ENCODE results near the gene SHISA7.

The SHISA7 gene

DNA sequence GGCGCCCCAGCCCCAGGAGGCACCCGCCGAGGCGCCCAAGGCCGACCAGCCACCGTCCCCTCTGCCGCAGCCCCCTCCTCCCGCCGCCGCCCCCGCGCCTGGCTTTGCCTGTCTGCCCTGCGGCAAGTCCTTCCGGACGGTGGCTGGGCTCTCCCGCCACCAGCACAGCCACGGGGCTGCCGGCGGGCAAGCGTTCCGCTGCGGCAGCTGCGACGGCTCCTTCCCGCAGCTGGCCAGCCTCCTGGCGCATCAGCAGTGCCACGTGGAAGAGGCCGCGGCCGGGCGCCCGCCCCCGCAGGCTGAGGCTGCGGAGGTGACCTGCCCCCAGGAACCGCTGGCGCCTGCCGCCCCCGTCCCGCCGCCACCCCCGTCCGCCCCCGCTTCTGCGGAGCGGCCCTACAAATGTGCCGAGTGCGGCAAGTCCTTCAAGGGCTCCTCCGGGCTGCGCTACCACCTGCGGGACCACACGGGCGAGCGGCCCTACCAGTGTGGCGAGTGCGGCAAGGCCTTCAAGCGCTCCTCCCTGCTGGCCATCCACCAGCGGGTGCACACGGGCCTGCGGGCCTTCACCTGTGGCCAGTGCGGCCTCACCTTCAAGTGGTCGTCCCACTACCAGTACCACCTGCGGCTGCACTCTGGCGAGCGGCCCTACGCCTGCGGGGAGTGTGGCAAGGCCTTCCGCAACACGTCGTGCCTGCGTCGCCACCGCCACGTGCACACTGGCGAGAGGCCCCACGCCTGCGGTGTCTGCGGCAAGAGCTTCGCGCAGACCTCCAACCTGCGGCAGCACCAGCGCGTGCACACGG lies 39.3 kb upstream of the SHISA7 start:
- no peak for DNase-seq (ENCODE audit: low spot score)

- DNase-seq (ENCODE audit: low spot score): no peak
Observed at GRCh38 chr19:55481794-55482155, 38.7 kb upstream of the SHISA7 start.

DNA sequence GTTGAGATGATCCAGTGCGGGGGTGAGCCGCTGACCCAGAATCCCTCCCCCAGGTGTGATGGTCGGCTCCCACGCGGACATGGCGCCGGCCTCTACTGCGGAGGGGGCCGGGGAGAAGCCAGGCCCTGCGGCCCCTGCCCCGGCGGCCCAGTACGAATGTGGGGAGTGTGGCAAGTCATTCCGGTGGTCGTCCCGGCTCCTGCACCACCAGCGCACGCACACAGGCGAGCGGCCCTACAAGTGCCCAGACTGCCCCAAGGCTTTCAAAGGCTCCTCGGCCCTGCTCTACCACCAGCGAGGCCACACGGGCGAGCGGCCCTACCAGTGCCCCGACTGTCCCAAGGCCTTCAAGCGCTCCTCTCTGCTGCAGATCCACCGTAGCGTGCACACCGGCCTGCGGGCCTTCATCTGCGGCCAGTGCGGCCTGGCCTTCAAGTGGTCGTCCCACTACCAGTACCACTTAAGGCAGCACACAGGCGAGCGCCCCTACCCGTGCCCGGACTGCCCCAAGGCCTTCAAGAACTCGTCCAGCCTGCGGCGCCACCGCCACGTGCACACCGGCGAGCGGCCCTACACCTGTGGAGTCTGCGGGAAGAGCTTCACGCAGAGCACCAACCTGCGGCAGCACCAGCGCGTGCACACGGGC lies 38.2 kb upstream of the SHISA7 start:
- no peak for DNase-seq (ENCODE audit: low spot score)

- no peak for DNase-seq (ENCODE audit: low spot score)
Observed at GRCh38 chr19:55479451-55480230, 36.5 kb upstream of the SHISA7 start.

GRCh38 chr19:55479045-55479444 lies 35.9 kb upstream of the SHISA7 start:
- no peak for DNase-seq (ENCODE audit: low spot score)

- DNase-seq (ENCODE audit: low spot score): no peak
Observed at GRCh38 chr19:55478364-55478763, 35.3 kb upstream of the SHISA7 start.

DNA sequence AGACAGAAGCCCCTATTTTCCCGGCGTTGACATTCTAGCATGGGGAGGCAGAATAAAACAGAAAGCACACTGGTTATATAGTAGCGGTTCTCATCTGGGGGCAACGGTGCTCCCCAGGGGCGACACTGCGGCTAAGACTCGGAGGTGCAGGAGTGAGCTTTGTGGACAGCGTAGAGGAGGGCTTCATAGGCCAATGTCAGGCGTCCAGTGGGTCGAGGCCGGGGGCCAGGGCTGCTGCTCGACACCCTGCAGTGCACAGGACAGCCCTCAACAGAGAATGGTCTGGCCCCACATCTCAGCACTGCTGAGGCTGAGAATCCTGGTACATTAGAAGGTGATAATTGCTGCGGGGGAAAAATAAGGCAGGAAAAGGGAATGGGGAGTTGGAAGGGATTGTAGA lies 34.8 kb upstream of the SHISA7 start:
- no peak for DNase-seq (ENCODE audit: low spot score)

DNA sequence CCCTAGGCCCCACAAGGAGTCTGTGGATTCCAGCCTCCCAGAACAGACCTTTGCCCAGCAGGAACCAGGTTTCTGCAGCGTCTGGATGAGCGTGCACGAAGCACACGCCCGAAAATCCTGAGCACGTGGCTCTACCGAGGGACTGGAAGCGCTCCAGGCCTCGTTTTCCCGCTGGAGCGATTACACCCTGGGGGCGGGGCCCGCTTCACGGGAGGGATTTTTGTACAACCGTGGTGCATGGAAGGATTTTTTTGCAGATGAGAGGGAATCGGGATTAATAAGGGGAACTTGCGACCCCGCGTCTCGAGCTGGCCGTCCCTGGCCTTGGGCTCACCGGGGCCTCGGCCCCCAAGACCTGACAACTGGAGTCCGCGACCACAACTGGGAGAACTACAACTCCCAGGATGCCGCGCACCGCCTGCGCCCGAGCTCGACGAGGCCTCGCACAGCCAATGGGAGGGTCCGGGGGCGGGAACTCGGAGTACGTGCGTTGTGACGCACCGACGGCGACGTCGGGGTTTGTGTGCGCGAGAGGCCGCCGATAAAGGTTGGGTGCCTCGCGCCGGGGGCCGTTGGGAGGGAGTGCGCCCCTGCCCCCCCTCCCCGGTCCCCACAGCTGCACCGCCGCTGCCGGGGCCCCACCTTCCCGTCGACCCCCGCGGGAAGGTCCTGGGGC lies 33.1 kb upstream of the SHISA7 start, which contains the start of gene ZNF628:
Gene ZNF628, plus strand, starts transcription at position 518 of the 676 bp plus-strand sequence. CDS start 3,294 bp downstream, outside the sequence.
- DNase-seq (ENCODE audit: low spot score): peak; percentile 98

DNA sequence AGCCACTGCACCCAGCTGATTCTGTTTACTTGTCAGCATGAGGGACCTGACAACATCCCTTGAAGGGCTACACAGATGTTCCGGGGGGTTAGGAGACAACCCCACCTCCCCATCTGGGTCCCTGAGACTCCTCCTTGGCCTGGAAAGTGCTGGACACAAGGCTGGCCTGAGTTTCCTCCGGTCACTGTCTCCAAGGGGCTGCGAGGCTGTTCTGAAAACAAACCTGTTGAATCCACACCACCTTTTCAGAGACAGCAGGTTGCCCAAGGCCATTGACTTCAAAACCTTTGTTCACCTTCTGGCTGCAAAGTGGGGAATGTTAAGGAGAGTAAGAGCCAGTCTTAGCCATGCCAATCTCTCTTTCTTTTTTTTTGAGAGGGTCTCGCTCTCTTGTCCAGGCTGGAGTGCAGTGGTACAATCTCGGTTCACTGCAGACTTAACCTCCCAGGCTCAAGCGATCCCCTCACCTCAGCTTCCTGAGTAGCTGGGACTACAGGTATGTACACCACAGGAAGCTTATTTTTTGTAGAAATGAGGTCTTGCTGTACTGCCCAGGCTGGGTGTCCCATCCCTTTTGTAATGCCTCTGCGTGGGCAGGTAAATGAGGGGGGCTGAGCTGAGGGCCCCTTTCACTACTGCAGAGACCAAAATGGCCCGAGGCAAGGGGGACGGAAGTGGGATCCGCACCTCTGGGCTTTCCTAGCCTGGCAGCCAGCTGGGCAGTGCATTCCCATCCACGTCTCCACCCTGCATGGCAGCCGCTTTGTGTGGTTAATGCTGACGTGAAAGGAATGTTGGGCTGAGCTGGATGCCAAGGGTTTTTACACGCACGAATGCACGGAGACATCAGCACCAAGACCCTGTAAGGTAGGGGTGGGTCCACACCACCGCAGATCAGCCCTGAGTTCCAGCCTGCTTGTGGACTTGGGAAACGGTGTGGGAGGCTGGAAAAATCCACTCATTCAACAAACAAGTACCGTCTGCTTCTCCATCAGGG lies 31.5 kb upstream of the SHISA7 start:
- no peak for DNase-seq (ENCODE audit: low spot score)

- DNase-seq (ENCODE audit: low spot score): no peak
Observed at GRCh38 chr19:55473225-55474012, 30.3 kb upstream of the SHISA7 start.

DNA sequence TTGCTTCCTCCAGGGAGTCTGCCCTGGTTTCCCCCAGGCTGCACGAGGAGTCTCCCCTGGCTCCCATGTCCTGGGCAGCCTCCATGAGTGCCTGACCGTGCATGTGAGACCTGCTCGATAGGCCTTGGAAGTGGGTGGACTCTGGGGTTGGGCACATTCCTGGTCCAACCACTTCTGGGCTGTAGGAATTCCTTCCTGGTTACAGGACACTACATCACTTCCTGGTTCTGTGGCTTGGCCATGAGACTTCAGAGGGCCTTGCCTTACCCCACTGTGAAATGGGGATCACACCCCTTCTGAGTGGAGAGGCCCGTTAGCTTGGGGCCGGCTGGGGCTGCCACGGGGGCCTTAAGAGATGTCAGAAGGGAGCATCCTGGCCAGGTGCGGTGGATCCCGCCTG lies 29.4 kb upstream of the SHISA7 start:
- DNase-seq (ENCODE audit: low spot score): no peak

DNA sequence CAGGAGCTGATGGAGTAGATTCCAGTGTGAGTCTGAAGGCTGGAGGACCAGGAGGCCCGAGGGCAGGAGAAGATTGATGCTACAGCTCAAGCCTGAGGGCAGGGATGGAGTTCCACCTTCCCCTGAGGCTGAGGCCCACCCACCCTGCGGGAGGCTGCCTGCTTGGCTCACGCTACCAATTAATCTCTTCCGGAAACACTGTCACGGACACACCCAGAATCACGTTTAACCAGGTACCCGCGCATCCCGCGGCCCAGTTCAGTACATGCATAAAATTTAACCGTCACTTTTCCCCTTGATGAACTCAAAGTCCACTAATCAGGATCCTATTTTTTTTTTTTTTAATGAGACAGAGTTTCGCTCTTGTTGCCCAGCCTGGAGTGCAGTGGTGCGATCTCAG lies 28.2 kb upstream of the SHISA7 start:
- DNase-seq (ENCODE audit: low spot score): no peak

DNA sequence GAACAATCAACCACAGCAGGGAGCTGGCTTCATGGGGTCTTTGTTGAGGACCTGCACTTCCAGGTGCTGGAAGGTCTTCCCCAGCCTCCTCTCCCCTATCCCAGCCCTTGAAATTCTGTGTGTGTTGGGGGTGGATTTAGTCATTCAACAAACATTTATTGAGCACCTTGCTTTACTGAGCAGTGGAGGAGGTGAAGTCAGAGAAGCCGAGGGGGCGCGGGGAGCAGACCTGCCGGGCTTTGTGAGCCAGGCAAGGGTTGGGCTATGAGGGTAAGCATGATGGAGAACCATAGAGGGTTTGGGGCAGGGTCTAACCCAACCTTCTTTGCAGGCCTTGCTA lies 24.9 kb upstream of the SHISA7 start:
- no peak for DNase-seq (ENCODE audit: low spot score)

- no peak for DNase-seq (ENCODE audit: low spot score)
Observed at GRCh38 chr19:55467236-55468053, 24.3 kb upstream of the SHISA7 start.

- DNase-seq (ENCODE audit: low spot score): no peak
Observed at GRCh38 chr19:55466241-55466614, 23.1 kb upstream of the SHISA7 start.

GRCh38 chr19:55465460-55466240 lies 22.6 kb upstream of the SHISA7 start:
- DNase-seq (ENCODE audit: low spot score): no peak

DNA sequence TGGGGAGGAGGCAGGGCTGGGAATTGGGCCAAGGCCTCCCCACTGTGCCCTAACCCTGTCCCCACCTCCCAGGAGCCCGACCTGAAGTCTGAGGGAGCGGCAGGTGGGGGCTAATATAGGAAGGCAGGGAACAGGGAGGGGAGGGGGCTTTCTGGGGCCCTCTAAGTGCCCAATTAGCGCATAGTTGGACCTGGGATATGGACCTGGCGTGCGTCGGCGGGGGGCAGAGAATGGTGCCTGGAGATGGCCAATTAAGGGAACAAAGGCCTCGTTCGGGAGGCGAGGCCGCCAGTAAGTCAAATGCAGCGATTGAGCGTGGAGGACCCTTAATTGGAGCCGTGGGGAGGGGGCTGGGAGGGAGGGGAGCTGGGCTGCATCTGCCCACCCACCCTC lies 21.6 kb upstream of the SHISA7 start, which contains the start of gene C19orf85:
Gene C19orf85, minus strand, starts transcription at position 90 of the 393 bp plus-strand sequence. CDS start 197 bp downstream, outside the sequence.
- no peak for DNase-seq (ENCODE audit: low spot score)

DNA sequence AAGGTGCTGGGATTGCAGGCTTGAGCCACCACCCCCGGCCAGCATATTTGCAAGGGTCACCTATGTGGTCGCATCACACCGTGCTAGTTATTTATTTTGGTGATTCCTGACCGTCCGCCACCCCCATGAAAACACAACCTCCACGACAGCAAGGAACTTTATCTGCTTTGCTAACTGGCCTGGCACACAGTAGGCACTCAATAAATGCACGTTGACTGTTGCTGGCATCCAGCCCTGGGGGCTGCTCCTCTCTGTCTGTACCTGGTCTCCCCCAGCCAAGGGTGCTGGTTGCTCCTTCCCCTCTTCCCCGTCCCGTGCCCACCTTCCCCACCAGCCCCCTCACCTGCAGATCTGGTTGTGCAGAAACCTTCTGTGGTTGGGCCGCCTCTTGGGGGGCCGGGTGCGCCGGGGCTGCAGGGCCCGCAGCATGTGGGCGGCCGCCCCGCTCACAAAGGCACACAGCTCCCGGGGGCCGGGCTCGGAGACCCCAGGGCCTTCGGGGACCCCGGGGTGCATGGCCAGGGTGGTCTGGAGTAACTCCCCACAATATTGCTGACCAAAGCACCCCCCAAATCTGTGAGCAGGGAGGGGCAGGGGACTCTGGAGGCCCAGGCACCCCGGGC lies 21.1 kb upstream of the SHISA7 start:
- DNase-seq (ENCODE audit: low spot score): no peak
